GM12891 (cell line): ENCODE results near the gene SGO1.

ENCODE experiments used
- PAX5 ChIP-seq: IDR thresholded peaks from 2 replicates; pipeline ENCODE4 v1.6.1; 2011; ENCODE audit warnings: low read length, moderate library complexity, mild to moderate bottlenecking; ENCODE audit not compliant: insufficient read depth, severe bottlenecking
- POLR2A ChIP-seq: IDR thresholded peaks from 2 replicates; pipeline ENCODE4 v1.6.1; 2011; ENCODE audit warnings: low read depth, low read length, control low read depth
- POLR2AphosphoS5 ChIP-seq: IDR thresholded peaks from 2 replicates; pipeline ENCODE4 v1.6.1; 2011; ENCODE audit warnings: low read depth, low read length, control low read depth
- POU2F2 ChIP-seq: IDR thresholded peaks from 2 replicates; pipeline ENCODE4 v1.6.1; 2011; ENCODE audit warnings: low read depth, mild to moderate bottlenecking, control low read depth, low read length, moderate library complexity
- SPI1 ChIP-seq: IDR thresholded peaks from 2 replicates; pipeline ENCODE4 v1.6.1; 2011; ENCODE audit warnings: low read depth, low read length, control low read depth
- TAF1 ChIP-seq: IDR thresholded peaks from 2 replicates; pipeline ENCODE4 v1.6.1; 2011; ENCODE audit warnings: low read depth, low read length, control low read depth

GRCh38 chr3:20194793-20195460 lies 8.9 kb upstream of the SGO1 start:
- TF ChIP-seq POLR2A (no peak), POLR2AphosphoS5 (no peak), POU2F2 (no peak), TAF1 (no peak), SPI1 (no peak), PAX5 (no peak)
